ENCODE data around the gene CANT1.

CANT1 gene

GRCh38 chr17:79002291-79002690 is 7.3 kb downstream of the CANT1 start:
- H3K27me3 ChIP-seq = no peaks in the 10 kb centered on the region
- no peaks in the 10 kb centered on the region for H3K9me3 ChIP-seq
- TF ChIP-seq Cebpa-rat (IDR thresholded peaks at IDR 0.05) = no peak
- peaks cover 87% of the 10 kb centered on the region for H4K20me1 ChIP-seq
- H3K9ac ChIP-seq = no peak overlapping the region
- H3K4me1 ChIP-seq = peaks cover 23% of the 10 kb centered on the region
- H3K4me2 ChIP-seq = no peak overlapping the region
- H3K4me3 ChIP-seq = no peak overlapping the region
- H3K36me3 ChIP-seq = peaks cover 66% of the 10 kb centered on the region
- no peak overlapping the region for H3K27ac ChIP-seq

- Histone ChIP-seq H3K27ac (peak overlapping the region; percentile 35; the same call in 1 of the 2 replicates), H3K4me3 (no peak overlapping the region), H3K27me3 (no peaks in the 10 kb centered on the region), H3K9me3 (no peaks in the 10 kb centered on the region), H3K36me3 (peaks cover 68% of the 10 kb centered on the region), H3K4me2 (no peak overlapping the region), H3K9ac (no peak overlapping the region), H3K4me1 (peaks cover 14% of the 10 kb centered on the region), H4K20me1 (peaks cover 86% of the 10 kb centered on the region)
- no peak for TF ChIP-seq Cebpa-rat (IDR thresholded peaks at IDR 0.05)
Observed at GRCh38 chr17:79001190-79002020, 8.2 kb downstream of the CANT1 start.

- Histone ChIP-seq H3K36me3 (peaks cover 73% of the 10 kb centered on the region), H3K4me3 (no peak overlapping the region), H3K4me1 (peaks cover 6% of the 10 kb centered on the region), H3K4me2 (no peak overlapping the region), H3K9me3 (no peaks in the 10 kb centered on the region), H3K27ac (peak overlapping the region; percentile 35; the same call in 1 of the 2 replicates), H4K20me1 (peaks cover 86% of the 10 kb centered on the region), H3K9ac (no peak overlapping the region), H3K27me3 (no peaks in the 10 kb centered on the region)
- no peak for TF ChIP-seq Cebpa-rat (IDR thresholded peaks at IDR 0.05)
Observed at GRCh38 chr17:79000396-79001189, 9.0 kb downstream of the CANT1 start.

GRCh38 chr17:78999947-79000395 is 9.6 kb downstream of the CANT1 start:
- no peaks in the 10 kb centered on the region for H3K27me3 ChIP-seq
- peaks cover 79% of the 10 kb centered on the region for H3K36me3 ChIP-seq
- no peak overlapping the region for H3K4me3 ChIP-seq
- no peaks in the 10 kb centered on the region for H3K9me3 ChIP-seq
- no peak overlapping the region for H3K27ac ChIP-seq
- no peak for TF ChIP-seq Cebpa-rat (IDR thresholded peaks at IDR 0.05)
- H3K9ac ChIP-seq = no peak overlapping the region
- no peak overlapping the region for H3K4me2 ChIP-seq
- peaks cover 87% of the 10 kb centered on the region for H4K20me1 ChIP-seq
- H3K4me1 ChIP-seq = no peaks in the 10 kb centered on the region

- Histone ChIP-seq H3K9ac (no peak overlapping the region), H3K36me3 (peaks cover 87% of the 10 kb centered on the region), H4K20me1 (peaks cover 94% of the 10 kb centered on the region), H3K4me3 (no peak overlapping the region), H3K4me2 (no peak overlapping the region), H3K27me3 (no peaks in the 10 kb centered on the region), H3K9me3 (no peaks in the 10 kb centered on the region), H3K4me1 (no peaks in the 10 kb centered on the region), H3K27ac (no peak overlapping the region)
- no peak for TF ChIP-seq Cebpa-rat (IDR thresholded peaks at IDR 0.05)
Observed at GRCh38 chr17:78999056-78999768, 10.4 kb downstream of the CANT1 start.

- no peak for TF ChIP-seq Cebpa-rat (IDR thresholded peaks at IDR 0.05)
- H4K20me1 ChIP-seq = peaks cover 99% of the 10 kb centered on the region
- no peak overlapping the region for H3K4me3 ChIP-seq
- no peak overlapping the region for H3K4me2 ChIP-seq
- H3K4me1 ChIP-seq = no peaks in the 10 kb centered on the region
- peaks cover 93% of the 10 kb centered on the region for H3K36me3 ChIP-seq
- no peaks in the 10 kb centered on the region for H3K27me3 ChIP-seq
- H3K9me3 ChIP-seq = no peaks in the 10 kb centered on the region
- H3K27ac ChIP-seq = no peak overlapping the region
- H3K9ac ChIP-seq = no peak overlapping the region
Observed at GRCh38 chr17:78998311-78999055, 11.1 kb downstream of the CANT1 start.

- no peak overlapping the region for H3K27ac ChIP-seq
- no peak overlapping the region for H3K4me2 ChIP-seq
- H3K9me3 ChIP-seq = no peaks in the 10 kb centered on the region
- H3K9ac ChIP-seq = no peak overlapping the region
- no peak for TF ChIP-seq Cebpa-rat (IDR thresholded peaks at IDR 0.05)
- H3K27me3 ChIP-seq = no peaks in the 10 kb centered on the region
- H3K4me3 ChIP-seq = no peak overlapping the region
- H3K36me3 ChIP-seq = peaks cover 94% of the 10 kb centered on the region
- no peaks in the 10 kb centered on the region; the same call in 1 of the 2 replicates for H3K4me1 ChIP-seq
- H4K20me1 ChIP-seq = peaks cover 99% of the 10 kb centered on the region
Observed at GRCh38 chr17:78997881-78998280, 11.7 kb downstream of the CANT1 start.

GRCh38 chr17:78997231-78997741 is 12.3 kb downstream of the CANT1 start:
- no peak overlapping the region for H3K4me2 ChIP-seq

GRCh38 chr17:78996781-78997201 is 12.8 kb downstream of the CANT1 start:
- no peaks in the 10 kb centered on the region; the same call in 1 of the 2 replicates for H3K4me1 ChIP-seq
- H3K27me3 ChIP-seq = no peaks in the 10 kb centered on the region
- no peak overlapping the region for H3K27ac ChIP-seq
- no peak overlapping the region for H3K9ac ChIP-seq
- H3K9me3 ChIP-seq = no peaks in the 10 kb centered on the region
- peaks cover 95% of the 10 kb centered on the region for H3K36me3 ChIP-seq
- H4K20me1 ChIP-seq = peaks cover 99% of the 10 kb centered on the region
- TF ChIP-seq Cebpa-rat (IDR thresholded peaks at IDR 0.05) = no peak
- no peak overlapping the region for H3K4me3 ChIP-seq
- H3K4me2 ChIP-seq = no peak overlapping the region

More at GRCh38 chr17:78997231-78997741, 12.3 kb downstream of the CANT1 start:
- no peaks in the 10 kb centered on the region for H3K27me3 ChIP-seq
- H3K9me3 ChIP-seq = no peaks in the 10 kb centered on the region
- H3K36me3 ChIP-seq = peaks cover 94% of the 10 kb centered on the region
- H4K20me1 ChIP-seq = peaks cover 99% of the 10 kb centered on the region
- no peak overlapping the region for H3K9ac ChIP-seq
- TF ChIP-seq Cebpa-rat (IDR thresholded peaks at IDR 0.05) = no peak
- no peaks in the 10 kb centered on the region; the same call in 1 of the 2 replicates for H3K4me1 ChIP-seq
- H3K4me3 ChIP-seq = no peak overlapping the region
- no peak overlapping the region for H3K27ac ChIP-seq

All from BLaER1 (cell line).